GM13977 (cell line): Measurements from ENCODE around the gene PIAS4.
A peak's percentile ranks its signal among the peaks of the same experiment; 100 is the strongest.

Source experiments
- DNase-seq: peaks from one replicate; pipeline ENCODE4 v3.0.0; 2012; ENCODE audit warnings: low spot score
- CTCF ChIP-seq: IDR thresholded peaks from 2 replicates; pipeline ENCODE4 v1.5.1; 2012; ENCODE audit warnings: mild to moderate bottlenecking, control low read depth; ENCODE audit not compliant: insufficient read depth; ENCODE audit errors: extremely low read depth, missing control alignments
- in situ Hi-C: fragments of 300-500 bp; cut with MboI; formaldehyde crosslinking; loops from one replicate; pipeline ENCODE4 v1.12.0; 2022; ENCODE audit warnings: low sequenced_read_pairs, low pct_unique_long_range_greater_than_20kb, mixed read lengths, inconsistent platforms; ENCODE audit not compliant: unreplicated experiment

Gene PIAS4

GRCh38 chr19:4088975-4089374, 81.4 kb downstream of the PIAS4 start:
- in situ Hi-C loops: no loop called here
- DNase-seq: peak; percentile 65
- no peak for TF ChIP-seq CTCF
